HG02798 (cell line): ENCODE results near the gene ZNF618.

Source experiments
- ATAC-seq: cut with Tn5 transposase; IDR thresholded peaks from one replicate; pipeline ENCODE4 v1.9.1; 2021; ENCODE audit warnings: mild to moderate bottlenecking; ENCODE audit not compliant: unreplicated experiment, poor library complexity

ZNF618 gene

GRCh38 chr9:113876151-113876992, at the start of gene ZNF618:
Gene ZNF618 (plus strand): TSS chr9:113876309. CDS start chr9:113876381, 72 bp downstream.
- peak; percentile 62 for ATAC-seq

- no peak for ATAC-seq
Measured at GRCh38 chr9:113828221-113828620, 47.9 kb upstream of the ZNF618 start.

- no peak for ATAC-seq
Measured at GRCh38 chr9:113837334-113837733, 38.8 kb upstream of the ZNF618 start.

- no peak for ATAC-seq
Measured at GRCh38 chr9:113842086-113842485, 34.0 kb upstream of the ZNF618 start.

- ATAC-seq = no peak
Measured at GRCh38 chr9:113844466-113844865, 31.6 kb upstream of the ZNF618 start.

- no peak for ATAC-seq
Measured at GRCh38 chr9:113851359-113851758, 24.8 kb upstream of the ZNF618 start.

GRCh38 chr9:113851873-113852272, 24.2 kb upstream of the ZNF618 start:
- ATAC-seq = no peak

GRCh38 chr9:113853333-113853732, 22.8 kb upstream of the ZNF618 start:
- ATAC-seq = no peak

GRCh38 chr9:113854310-113854709, 21.8 kb upstream of the ZNF618 start:
- no peak for ATAC-seq

GRCh38 chr9:113857875-113858274, 18.2 kb upstream of the ZNF618 start:
- no peak for ATAC-seq

- no peak for ATAC-seq
Measured at GRCh38 chr9:113858282-113858681, 17.8 kb upstream of the ZNF618 start.

GRCh38 chr9:113863345-113863744, 12.8 kb upstream of the ZNF618 start:
- no peak for ATAC-seq

GRCh38 chr9:113868501-113868900, 7.6 kb upstream of the ZNF618 start:
- ATAC-seq = no peak

- ATAC-seq = no peak
Measured at GRCh38 chr9:113872485-113873143, 3.5 kb upstream of the ZNF618 start.

- no peak for ATAC-seq
Measured at GRCh38 chr9:113873446-113873845, 2.7 kb upstream of the ZNF618 start.

GRCh38 chr9:113873926-113874325, 2.2 kb upstream of the ZNF618 start:
- no peak for ATAC-seq

GRCh38 chr9:113875459-113876150, 504 bp upstream of the ZNF618 start:
- ATAC-seq = no peak

GRCh38 chr9:113876993-113877368, 872 bp downstream of the ZNF618 start:
- no peak for ATAC-seq

GRCh38 chr9:113879318-113879717, 3.2 kb downstream of the ZNF618 start:
- no peak for ATAC-seq

GRCh38 chr9:113879911-113880310, 3.8 kb downstream of the ZNF618 start:
- no peak for ATAC-seq

GRCh38 chr9:113882181-113882580, 6.1 kb downstream of the ZNF618 start:
- ATAC-seq = no peak
